Spleen (tissue), 11 donors: ENCODE data around the gene KANK4. TPM values are rescaled to one million over a fixed set of nuclear protein-coding genes. Genes with fewer than 3 reads are reported as not detected.

Experiments used
- DNase-seq: peaks from one replicate; pipeline ENCODE4 v3.0.0-alpha.2; 2020
- H3K27ac ChIP-seq, 8 donors: fragments of 200-600 bp; sonication (generic) in 7 of 8; 1 replicate in 4 of 8; 2 replicates in 4 of 8; pipeline versions ENCODE4 v1.5.0 to v1.8.0; 2016 to 2021; ENCODE audit warnings: inconsistent platforms in 4 of 8, mild to moderate bottlenecking in 4 of 8, moderate library complexity in 1 of 8
- H3K27me3 ChIP-seq, 7 donors: fragments of 200-600 bp; sonication (generic) in 6 of 7; replicated peaks in 1 of 7; 1 replicate in 4 of 7; 2 replicates in 3 of 7; pipeline versions ENCODE4 v1.5.0 to v1.8.0; 2016 to 2021; ENCODE audit warnings: inconsistent platforms in 3 of 7, mild to moderate bottlenecking in 1 of 7
- H3K36me3 ChIP-seq, 6 donors: fragments of 200-600 bp; sonication (generic) in 5 of 6; 1 replicate in 4 of 6; 2 replicates in 2 of 6; pipeline versions ENCODE4 v1.5.0 to v1.8.0; 2016 to 2021; ENCODE audit warnings: inconsistent platforms in 2 of 6
- H3K4me1 ChIP-seq, 6 donors: fragments of 200-600 bp; sonication (generic) in 5 of 6; 1 replicate in 3 of 6; 2 replicates in 3 of 6; pipeline versions ENCODE4 v1.5.0 to v1.8.0; 2016 to 2021; ENCODE audit warnings: inconsistent platforms in 3 of 6
- H3K4me3 ChIP-seq, 8 donors: fragments of 200-600 bp; sonication (generic) in 7 of 8; 1 replicate in 4 of 8; 2 replicates in 4 of 8; pipeline versions ENCODE4 v1.5.0 to v1.8.0; 2016 to 2021; ENCODE audit warnings: inconsistent platforms in 4 of 8, mild to moderate bottlenecking in 4 of 8, moderate library complexity in 2 of 8
- H3K9me3 ChIP-seq, 8 donors: fragments of 200-600 bp; sonication (generic) in 7 of 8; 1 replicate in 4 of 8; 2 replicates in 4 of 8; pipeline versions ENCODE4 v1.5.0 to v1.8.0; 2016 to 2021; ENCODE audit warnings: inconsistent platforms in 4 of 8
- CTCF ChIP-seq, 11 experiments: fragments of 200-600 bp in 7 of 11; fragments of 450-650 bp in 4 of 11; sonication (generic) in 4 of 11; IDR thresholded peaks in 8 of 11; conservative IDR thresholded peaks in 3 of 11; 1 replicate in 7 of 11; 2 replicates in 4 of 11; pipeline versions ENCODE4 v1.4.0 to v1.8.0; 2016 to 2021; ENCODE audit warnings: antibody characterized with exemption in 11 of 11, inconsistent platforms in 4 of 11, mild to moderate bottlenecking in 1 of 11
- POLR2A ChIP-seq, 3 donors: fragments of 450-650 bp; IDR thresholded peaks; one replicate each; pipeline ENCODE4 v1.5.1; 2017; ENCODE audit warnings: antibody characterized with exemption in 3 of 3, mild to moderate bottlenecking in 1 of 3
- POLR2AphosphoS5 ChIP-seq, 3 donors: sonication (generic); formaldehyde crosslinking; IDR thresholded peaks; one replicate each; pipeline ENCODE4 v1.5.1; 2017; ENCODE audit warnings: antibody characterized with exemption in 3 of 3
- WGBS, 5 donors: extraction: QIAGEN DNeasy Blood & Tissue Kit in 3 of 5; methylation state at CpG; one replicate each; pipeline versions ENCODE4 v1.1.5 to v1.1.7; 2013 to 2018; 5-methylcytosine and 5-hydroxymethylcytosine counted together
- intact Hi-C: fragments of 100-400 bp; cut with DNase I; formaldehyde crosslinking; loops from one replicate; pipeline ENCODE4 v1.15.0; 2023; ENCODE audit warnings: low total_unique reads
- polyA plus RNA-seq, 3 donors: library from polyadenylated mRNA; stranded (reverse); fragments of 200-250 nt; gene quantifications; one replicate each; pipeline ENCODE4 v1.2.1, GENCODE V29; 2013
- total RNA-seq, 7 donors: library from RNA; depleted of rRNA in 3 of 7; stranded (reverse); fragments of >200 nt in 3 of 7; fragmentation: NEBNext Ultra II Directional in 4 of 7; extraction: Animal tissue kit (Norgen Biotek cat#: 25700) in 4 of 7; gene quantifications; one replicate each; pipeline versions ENCODE4 v1.1.0 to v1.2.1, GENCODE V29; 2016 to 2021
- donor health status: healthy with polysubstance abuse.
- donor health status: DM: no; HTN: no; CAD: no; lungs with moderate emphysema.
- donor health status: DM: no; HTN: no; CAD: no.
- donor health status: Bipolar disorder and iron deficiency.
- donor health status: healthy.
- donor health status: DM: no; HTN: no; CAD: no.
- donor health status: DM: yes; HTN: yes; CAD: no.

KANK4 gene
- total and polyA plus RNA-seq, 10 donors, result 0.11 to 1.3 (median 0.47) TPM

GRCh38 chr1:62336995-62337705 is 17.9 kb upstream of the KANK4 start:
- H3K9me3 ChIP-seq, result no peaks in the 10 kb centered on the region
- H3K27me3 ChIP-seq, result no peaks in the 10 kb centered on the region
- H3K36me3 ChIP-seq, result no peaks in the 10 kb centered on the region
- H3K4me3 ChIP-seq, result no peak overlapping the region
- WGBS, 5 donors, result 44 to 84% (median 68%) methylated on average over 10 of the region's 10 CpGs
- H3K4me1 ChIP-seq, result peaks cover 0 to 13% (median 2%) of the 10 kb centered on the region in 6 donors
- intact Hi-C loops, result no loop called here
- peak; percentile 52 for DNase-seq
- no peak for TF ChIP-seq POLR2A (IDR thresholded peaks at IDR 0.05)
- TF ChIP-seq CTCF (IDR thresholded peaks at IDR 0.05 in 8 of 11, conservative IDR thresholded peaks at IDR 0.05 in 3 of 11), result no peak
- no peak for TF ChIP-seq POLR2AphosphoS5 (IDR thresholded peaks at IDR 0.05)
- peak overlapping the region in 6 of 8 donors; percentile 47 to 62 (median 52) for H3K27ac ChIP-seq

- WGBS, 5 donors, result 60 to 82% (median 69%) methylated on average over 8 of the region's 8 CpGs
- TF ChIP-seq CTCF (IDR thresholded peaks at IDR 0.05 in 8 of 11, conservative IDR thresholded peaks at IDR 0.05 in 3 of 11), result no peak
- TF ChIP-seq POLR2A (IDR thresholded peaks at IDR 0.05), result no peak
- TF ChIP-seq POLR2AphosphoS5 (IDR thresholded peaks at IDR 0.05), result no peak
Measured at GRCh38 chr1:62336638-62336994, 17.4 kb upstream of the KANK4 start.

GRCh38 chr1:62335656-62336055 is 16.4 kb upstream of the KANK4 start:
- H3K4me3 ChIP-seq, result no peak overlapping the region
- H3K27me3 ChIP-seq, result no peaks in the 10 kb centered on the region
- H3K27ac ChIP-seq, result no peak overlapping the region
- intact Hi-C loops, result no loop called here
- WGBS, 5 donors, result 18 to 37% (median 28%) methylated on average over 3 of the region's 3 CpGs
- no peaks in the 10 kb centered on the region for H3K9me3 ChIP-seq
- H3K36me3 ChIP-seq, result no peaks in the 10 kb centered on the region
- TF ChIP-seq CTCF (IDR thresholded peaks at IDR 0.05 in 8 of 11, conservative IDR thresholded peaks at IDR 0.05 in 3 of 11), result no peak
- TF ChIP-seq POLR2AphosphoS5 (IDR thresholded peaks at IDR 0.05), result no peak
- no peak for TF ChIP-seq POLR2A (IDR thresholded peaks at IDR 0.05)
- DNase-seq, result peak; percentile 47
- H3K4me1 ChIP-seq, result peaks cover 0 to 13% (median 2%) of the 10 kb centered on the region in 6 donors

More at GRCh38 chr1:62336638-62336994, 17.4 kb upstream of the KANK4 start:
- H3K27ac ChIP-seq, result peak overlapping the region in 3 of 8 donors; percentile 47 to 56 (median 56)
- peaks cover 0 to 13% (median 2%) of the 10 kb centered on the region in 6 donors for H3K4me1 ChIP-seq
- H3K36me3 ChIP-seq, result no peaks in the 10 kb centered on the region
- H3K27me3 ChIP-seq, result no peaks in the 10 kb centered on the region
- no peaks in the 10 kb centered on the region for H3K9me3 ChIP-seq
- no peak overlapping the region for H3K4me3 ChIP-seq
- DNase-seq, result peak; percentile 58
- intact Hi-C loops, result no loop called here

GRCh38 chr1:62334434-62334985 is 15.3 kb upstream of the KANK4 start:
- 93 to 98% (median 97%) methylated on average over 4 of the region's 4 CpGs for WGBS, 5 donors
- no peak for DNase-seq
- TF ChIP-seq POLR2AphosphoS5 (IDR thresholded peaks at IDR 0.05), result no peak
- TF ChIP-seq CTCF (IDR thresholded peaks at IDR 0.05 in 8 of 11, conservative IDR thresholded peaks at IDR 0.05 in 3 of 11), result no peak
- no peak for TF ChIP-seq POLR2A (IDR thresholded peaks at IDR 0.05)

More at GRCh38 chr1:62334434-62334985, 15.3 kb upstream of the KANK4 start:
- H3K9me3 ChIP-seq, result no peaks in the 10 kb centered on the region
- intact Hi-C loops, result no loop called here
- peaks cover 0 to 13% (median 2%) of the 10 kb centered on the region in 6 donors for H3K4me1 ChIP-seq
- no peaks in the 10 kb centered on the region for H3K36me3 ChIP-seq
- no peak overlapping the region for H3K27ac ChIP-seq
- H3K27me3 ChIP-seq, result no peaks in the 10 kb centered on the region
- no peak overlapping the region for H3K4me3 ChIP-seq
